ENCODE data around the gene TNNT3. TPM values are rescaled to one million over a fixed set of nuclear protein-coding genes. Genes with fewer than 3 reads are reported as not detected.

TNNT3 gene
- total and polyA plus RNA-seq, 3 donors from 2014 or later = 8.1 to 16.1 (median 13.1) TPM

DNA sequence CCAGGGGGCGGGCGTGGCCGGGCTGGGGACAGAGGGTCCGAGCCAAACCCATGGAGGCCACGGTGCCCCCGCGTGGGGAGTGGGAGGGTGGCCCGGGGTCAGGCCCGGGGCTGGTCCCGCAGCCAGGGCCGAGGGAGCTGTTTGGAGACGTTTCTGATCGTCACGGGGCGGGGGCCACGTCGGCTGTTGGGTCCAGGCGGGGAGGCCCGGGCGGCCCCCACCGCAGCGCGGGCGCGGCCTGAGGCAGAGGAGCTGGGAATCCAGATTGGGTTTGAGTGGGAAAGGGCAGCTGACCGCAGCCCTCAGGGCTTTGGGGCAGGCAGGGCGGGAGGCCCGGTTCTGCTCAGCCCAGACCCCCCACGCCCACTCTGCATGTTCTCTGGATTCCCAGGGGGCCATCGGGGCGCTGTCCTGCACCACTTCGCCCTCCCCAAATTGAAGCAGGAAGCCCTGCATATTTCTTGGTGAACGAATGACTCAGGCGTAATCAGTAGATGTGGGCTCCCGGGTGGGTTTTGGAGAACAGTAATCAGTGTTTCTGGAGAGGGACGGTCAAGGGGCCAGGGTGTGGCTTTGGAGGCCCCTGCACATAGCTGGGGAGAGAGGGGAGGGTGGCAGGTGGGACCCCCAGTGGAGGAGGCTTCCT lies 28.2 kb downstream of the TNNT3 start:
- WGBS, 2 donors = no CpG with 5 or more reads among the region's 36 CpGs
- Histone ChIP-seq H3K4me1 (no peaks in the 10 kb centered on the region), H3K27me3 (no peaks in the 10 kb centered on the region), H3K9me3 (no peaks in the 10 kb centered on the region), H3K27ac (no peak overlapping the region), H3K36me3 (ENCODE audit: low read depth, missing control alignments) (no peaks in the 10 kb centered on the region), H3K4me3 (no peak overlapping the region)
- no peak for TF ChIP-seq POLR2A (IDR thresholded peaks at IDR 0.05)
- TF ChIP-seq, protein P1, sequence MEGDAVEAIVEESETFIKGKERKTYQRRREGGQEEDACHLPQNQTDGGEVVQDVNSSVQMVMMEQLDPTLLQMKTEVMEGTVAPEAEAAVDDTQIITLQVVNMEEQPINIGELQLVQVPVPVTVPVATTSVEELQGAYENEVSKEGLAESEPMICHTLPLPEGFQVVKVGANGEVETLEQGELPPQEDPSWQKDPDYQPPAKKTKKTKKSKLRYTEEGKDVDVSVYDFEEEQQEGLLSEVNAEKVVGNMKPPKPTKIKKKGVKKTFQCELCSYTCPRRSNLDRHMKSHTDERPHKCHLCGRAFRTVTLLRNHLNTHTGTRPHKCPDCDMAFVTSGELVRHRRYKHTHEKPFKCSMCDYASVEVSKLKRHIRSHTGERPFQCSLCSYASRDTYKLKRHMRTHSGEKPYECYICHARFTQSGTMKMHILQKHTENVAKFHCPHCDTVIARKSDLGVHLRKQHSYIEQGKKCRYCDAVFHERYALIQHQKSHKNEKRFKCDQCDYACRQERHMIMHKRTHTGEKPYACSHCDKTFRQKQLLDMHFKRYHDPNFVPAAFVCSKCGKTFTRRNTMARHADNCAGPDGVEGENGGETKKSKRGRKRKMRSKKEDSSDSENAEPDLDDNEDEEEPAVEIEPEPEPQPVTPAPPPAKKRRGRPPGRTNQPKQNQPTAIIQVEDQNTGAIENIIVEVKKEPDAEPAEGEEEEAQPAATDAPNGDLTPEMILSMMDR (IDR thresholded peaks at IDR 0.05) = no peak
- intact Hi-C loops (cut with DNase I; ENCODE audit: low total_unique reads) = no loop called here
- DNase-seq = no peak

DNA sequence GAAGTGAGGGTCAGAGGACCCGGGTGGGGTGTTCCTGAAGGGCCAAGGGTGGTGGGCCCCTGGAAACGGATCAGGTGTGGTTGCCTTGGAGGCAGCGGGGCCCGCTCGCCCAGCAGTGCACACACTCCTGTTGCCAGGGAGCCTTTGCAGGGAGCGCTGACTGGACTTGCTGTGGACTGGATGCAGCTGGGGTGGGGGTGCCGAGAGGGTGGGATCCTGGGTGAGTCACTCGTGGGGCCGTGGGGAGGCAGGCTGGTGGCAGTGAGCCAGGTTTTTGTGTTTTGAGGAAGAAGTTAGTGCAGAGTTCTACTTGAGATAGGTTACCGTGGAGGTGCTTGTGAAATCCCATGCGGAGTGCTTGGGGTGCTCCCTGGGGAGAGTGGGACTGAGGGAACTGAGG lies 28.9 kb downstream of the TNNT3 start:
- no peak for TF ChIP-seq POLR2A (IDR thresholded peaks at IDR 0.05)
- TF ChIP-seq, protein P1 (IDR thresholded peaks at IDR 0.05) = no peak
- DNase-seq = no peak

DNA sequence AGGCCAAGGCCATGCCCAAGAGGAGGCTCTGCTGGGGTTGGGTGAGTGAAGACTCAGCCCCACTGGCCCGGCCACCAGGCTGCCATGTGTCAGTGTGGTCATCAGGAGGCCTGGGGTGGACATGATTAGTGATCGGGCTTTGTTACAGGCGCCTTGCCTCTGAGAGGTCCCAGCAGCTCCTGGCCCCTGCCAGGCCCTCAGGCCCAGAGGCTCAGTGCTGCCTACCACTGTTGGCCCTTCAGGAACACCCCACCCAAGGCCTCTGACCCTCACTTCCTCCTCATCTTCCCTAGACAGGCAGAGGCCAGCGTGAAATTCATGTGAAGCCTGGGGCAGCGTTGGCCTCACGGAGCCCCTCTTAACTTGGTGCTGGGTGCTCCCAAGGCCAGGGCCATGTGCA lies 29.8 kb downstream of the TNNT3 start:
- TF ChIP-seq, protein P1 (IDR thresholded peaks at IDR 0.05) = no peak
- no peak for TF ChIP-seq POLR2A (IDR thresholded peaks at IDR 0.05)
- Histone ChIP-seq H3K4me1 (no peaks in the 10 kb centered on the region), H3K9me3 (no peaks in the 10 kb centered on the region), H3K4me3 (no peak overlapping the region), H3K36me3 (ENCODE audit: low read depth, missing control alignments) (no peaks in the 10 kb centered on the region), H3K27ac (no peak overlapping the region), H3K27me3 (no peaks in the 10 kb centered on the region)
- WGBS, 2 donors = no CpG with 5 or more reads among the region's 6 CpGs
- intact Hi-C loops (cut with DNase I; ENCODE audit: low total_unique reads) = no loop called here
- DNase-seq = no peak

More for the DNA sequence above, 28.9 kb downstream of the TNNT3 start:
- Histone ChIP-seq H3K4me1 (no peaks in the 10 kb centered on the region), H3K4me3 (no peak overlapping the region), H3K36me3 (ENCODE audit: low read depth, missing control alignments) (no peaks in the 10 kb centered on the region), H3K27me3 (no peaks in the 10 kb centered on the region), H3K27ac (no peak overlapping the region), H3K9me3 (no peaks in the 10 kb centered on the region)
- intact Hi-C loops (cut with DNase I; ENCODE audit: low total_unique reads) = no loop called here
- WGBS, 2 donors = no CpG with 5 or more reads among the region's 11 CpGs

DNA sequence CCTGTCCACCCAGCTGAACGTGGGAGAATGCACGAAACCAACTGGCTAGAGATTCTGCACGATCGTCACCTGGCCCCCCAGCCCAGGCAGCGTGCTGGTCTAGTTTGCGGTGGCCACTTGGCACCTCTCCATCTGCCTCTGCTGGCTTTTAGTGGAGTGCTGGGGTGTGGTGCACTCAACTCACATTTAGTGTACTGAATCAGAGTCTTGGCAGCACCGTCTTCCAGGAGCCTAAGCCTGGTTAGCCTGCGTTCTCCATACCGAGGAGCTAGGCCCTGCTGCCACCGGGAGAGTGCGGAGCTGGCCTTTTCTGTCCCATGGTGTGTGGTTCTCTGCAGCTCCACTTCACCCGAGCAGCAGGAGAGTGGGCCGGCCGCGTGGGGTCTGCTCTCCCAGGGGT lies 30.4 kb downstream of the TNNT3 start:
- Histone ChIP-seq H3K9me3 (no peaks in the 10 kb centered on the region), H3K27me3 (no peaks in the 10 kb centered on the region), H3K27ac (no peak overlapping the region), H3K4me1 (no peaks in the 10 kb centered on the region), H3K4me3 (no peak overlapping the region), H3K36me3 (ENCODE audit: low read depth, missing control alignments) (no peaks in the 10 kb centered on the region)
- WGBS, 2 donors = no CpG with 5 or more reads among the region's 15 CpGs
- DNase-seq = no peak
- TF ChIP-seq POLR2A (IDR thresholded peaks at IDR 0.05) = no peak
- TF ChIP-seq, protein P1 (IDR thresholded peaks at IDR 0.05) = no peak
- intact Hi-C loops (cut with DNase I; ENCODE audit: low total_unique reads) = no loop called here

Measured in testis (tissue), 3 donors.